ENCODE measurements around the gene ADAM19.

DNA sequence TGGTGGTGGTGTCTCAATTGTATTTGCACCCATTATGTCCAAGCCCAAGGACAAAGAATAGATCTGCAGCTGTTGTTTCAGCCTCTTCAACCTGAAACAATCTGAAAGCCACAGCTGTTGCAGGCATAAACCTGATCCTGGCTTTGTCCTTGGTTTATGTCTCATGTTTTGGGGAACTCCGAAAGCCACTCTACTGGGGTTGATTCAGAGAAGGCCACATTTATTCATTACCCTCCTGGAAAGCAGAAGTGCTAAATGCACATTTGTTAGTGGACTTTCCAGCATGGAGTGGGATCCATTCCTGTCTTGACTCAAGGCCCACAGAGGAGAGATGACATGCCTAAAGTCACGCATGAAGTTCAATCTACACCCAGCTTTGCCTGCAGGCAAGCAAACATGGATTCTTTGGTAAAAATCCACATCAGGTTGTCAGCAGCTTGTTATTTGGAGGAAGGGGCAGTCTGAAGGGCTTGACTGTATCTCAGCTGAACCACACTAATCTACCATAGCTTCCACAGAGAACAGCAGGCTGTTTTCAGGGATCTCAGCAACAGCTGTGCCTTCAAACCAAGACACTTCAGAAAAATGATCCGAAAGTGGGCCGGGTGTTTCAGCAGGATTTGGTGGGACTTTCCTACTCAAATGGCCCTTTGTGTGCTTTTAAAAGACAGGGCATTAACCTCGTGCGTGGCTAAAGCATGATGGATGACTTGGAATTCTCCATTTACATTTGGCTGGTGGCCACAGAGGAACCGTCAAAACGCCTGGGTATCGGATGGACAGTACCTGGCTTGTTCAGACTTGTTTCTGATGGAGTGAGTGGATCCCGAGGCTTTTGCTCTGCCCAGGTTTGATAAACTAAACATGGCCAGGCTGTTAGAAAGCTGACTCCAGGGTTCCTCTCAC, 36.2 kb upstream of the ADAM19 start:
- TF ChIP-seq, protein P1, sequence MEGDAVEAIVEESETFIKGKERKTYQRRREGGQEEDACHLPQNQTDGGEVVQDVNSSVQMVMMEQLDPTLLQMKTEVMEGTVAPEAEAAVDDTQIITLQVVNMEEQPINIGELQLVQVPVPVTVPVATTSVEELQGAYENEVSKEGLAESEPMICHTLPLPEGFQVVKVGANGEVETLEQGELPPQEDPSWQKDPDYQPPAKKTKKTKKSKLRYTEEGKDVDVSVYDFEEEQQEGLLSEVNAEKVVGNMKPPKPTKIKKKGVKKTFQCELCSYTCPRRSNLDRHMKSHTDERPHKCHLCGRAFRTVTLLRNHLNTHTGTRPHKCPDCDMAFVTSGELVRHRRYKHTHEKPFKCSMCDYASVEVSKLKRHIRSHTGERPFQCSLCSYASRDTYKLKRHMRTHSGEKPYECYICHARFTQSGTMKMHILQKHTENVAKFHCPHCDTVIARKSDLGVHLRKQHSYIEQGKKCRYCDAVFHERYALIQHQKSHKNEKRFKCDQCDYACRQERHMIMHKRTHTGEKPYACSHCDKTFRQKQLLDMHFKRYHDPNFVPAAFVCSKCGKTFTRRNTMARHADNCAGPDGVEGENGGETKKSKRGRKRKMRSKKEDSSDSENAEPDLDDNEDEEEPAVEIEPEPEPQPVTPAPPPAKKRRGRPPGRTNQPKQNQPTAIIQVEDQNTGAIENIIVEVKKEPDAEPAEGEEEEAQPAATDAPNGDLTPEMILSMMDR (conservative IDR thresholded peaks at IDR 0.05; ENCODE audit: low read length) = no peak
- TF ChIP-seq EZH2phosphoT487 (IDR thresholded peaks at IDR 0.05; ENCODE audit: borderline replicate concordance) = no peak

Measured in Loucy (cell line).